Neural cell (in vitro differentiated cells): Measurements from ENCODE around the gene PREX1. TPM values are rescaled to one million over a fixed set of nuclear protein-coding genes. Genes with fewer than 3 reads are reported as not detected.

Experiments
- H2AFZ ChIP-seq: fragments of 200-600, 300-800 bp; sonication (generic), shearing (Covaris generic); 2 replicates; pipeline ENCODE4 v1.6.0; 2014; ENCODE audit warnings: low read depth, mild to moderate bottlenecking, antibody characterized with exemption, low read length, moderate library complexity
- H3F3A ChIP-seq: fragments of 200-600 bp; shearing (Covaris generic); 2 replicates; pipeline ENCODE4 v1.6.1; 2016; ENCODE audit warnings: mild to moderate bottlenecking, moderate library complexity, mixed read lengths, antibody characterized with exemption, low read length; ENCODE audit not compliant: insufficient read depth, poor library complexity, severe bottlenecking
- H3K27ac ChIP-seq: fragments of 200-600, 300-800 bp; sonication (generic), shearing (Covaris generic); 2 replicates; pipeline ENCODE4 v1.5.1; 2014; ENCODE audit warnings: mild to moderate bottlenecking, low read length, moderate library complexity
- H3K27me3 ChIP-seq: fragments of 300-800, 200-600 bp; sonication (generic), shearing (Covaris generic); 2 replicates; pipeline ENCODE4 v1.6.0; 2014; ENCODE audit warnings: mild to moderate bottlenecking, low read depth, low read length, moderate library complexity; ENCODE audit not compliant: insufficient read depth
- H3K36me3 ChIP-seq: fragments of 300-800, 200-600 bp; sonication (generic), shearing (Covaris generic); 2 replicates; pipeline ENCODE4 v1.5.1; 2014; ENCODE audit warnings: mild to moderate bottlenecking, antibody characterized with exemption, low read length, moderate library complexity; ENCODE audit not compliant: insufficient read depth
- H3K4me2 ChIP-seq: fragments of 300-800, 200-600 bp; sonication (generic), shearing (Covaris generic); 2 replicates; pipeline ENCODE4 v1.6.0; 2014; ENCODE audit warnings: mild to moderate bottlenecking, low read length
- H3K4me3 ChIP-seq: fragments of 300-800, 200-600 bp; sonication (generic), shearing (Covaris generic); 2 replicates; pipeline ENCODE4 v1.5.1; 2014; ENCODE audit warnings: mild to moderate bottlenecking, low read length, moderate library complexity
- H3K79me2 ChIP-seq: fragments of 200-600 bp; shearing (Covaris generic); replicated peaks from 2 replicates; pipeline ENCODE4 v1.6.0; 2014; ENCODE audit warnings: mild to moderate bottlenecking, low read length, moderate library complexity; ENCODE audit not compliant: insufficient read depth
- H3K9ac ChIP-seq: fragments of 300-800, 200-600 bp; sonication (generic), shearing (Covaris generic); 2 replicates; pipeline ENCODE4 v1.6.1; 2016; ENCODE audit warnings: mild to moderate bottlenecking, low read length, mixed read lengths
- H3K9me2 ChIP-seq: fragments of 200-600 bp; shearing (Covaris generic); 2 replicates; pipeline ENCODE4 v1.6.1; 2016; ENCODE audit warnings: mild to moderate bottlenecking, low read length, mixed read lengths; ENCODE audit not compliant: insufficient read depth
- H3K9me3 ChIP-seq: fragments of 200-600, 300-800 bp; sonication (generic), shearing (Covaris generic); 2 replicates; pipeline ENCODE4 v1.6.1; 2016; ENCODE audit warnings: mild to moderate bottlenecking, mixed run types, low read length, moderate library complexity, mixed read lengths
- H4K20me1 ChIP-seq: fragments of 200-600 bp; shearing (Covaris generic); 2 replicates; pipeline ENCODE4 v1.6.1; 2016; ENCODE audit warnings: mild to moderate bottlenecking, mixed run types; ENCODE audit not compliant: insufficient read depth
- EP300 ChIP-seq: fragments of 450-650 bp; conservative IDR thresholded peaks from 2 replicates; pipeline ENCODE4 v1.6.1; 2014; ENCODE audit warnings: antibody characterized with exemption, mild to moderate bottlenecking, moderate library complexity; ENCODE audit not compliant: poor library complexity, severe bottlenecking
- EZH2 ChIP-seq: fragments of 200-600, 300-800 bp; shearing (Covaris generic), sonication (generic); IDR thresholded peaks from 2 replicates; pipeline ENCODE4 v1.6.1; 2014; ENCODE audit warnings: antibody characterized with exemption, low read length, borderline replicate concordance, mild to moderate bottlenecking; ENCODE audit not compliant: insufficient read depth, poor library complexity, severe bottlenecking
- MXI1 ChIP-seq: fragments of 450-650 bp; conservative IDR thresholded peaks from 2 replicates; pipeline ENCODE4 v1.6.1; 2014; ENCODE audit warnings: antibody characterized with exemption, mild to moderate bottlenecking; ENCODE audit not compliant: poor library complexity, severe bottlenecking
- POLR2AphosphoS5 ChIP-seq: IDR thresholded peaks from 2 replicates; pipeline ENCODE4 v1.6.1; 2012
- RAD21 ChIP-seq: fragments of 450-650 bp; conservative IDR thresholded peaks from 2 replicates; pipeline ENCODE4 v1.6.1; 2014; ENCODE audit warnings: antibody characterized with exemption, mild to moderate bottlenecking, moderate library complexity
- SMC3 ChIP-seq: fragments of 450-650 bp; conservative IDR thresholded peaks from 2 replicates; pipeline ENCODE4 v1.6.1; 2014; ENCODE audit warnings: antibody characterized with exemption, mild to moderate bottlenecking, moderate library complexity; ENCODE audit not compliant: poor library complexity
- TAF1 ChIP-seq: IDR thresholded peaks from 2 replicates; pipeline ENCODE4 v1.6.1; 2012; ENCODE audit warnings: low read depth
- polyA plus RNA-seq: library from polyadenylated mRNA; depleted of rRNA; stranded (reverse); fragments of >200 nt; gene quantifications from 2 replicates; pipeline ENCODE4 v1.2.3, GENCODE V29; 2014
- TF ChIP-seq, protein P1 (sequence below): IDR thresholded peaks from 2 replicates; pipeline ENCODE4 v1.6.1; 2012; ENCODE audit warnings: borderline replicate concordance
- TF ChIP-seq, protein P2 (sequence below): fragments of 450-650 bp; IDR thresholded peaks from 2 replicates; pipeline ENCODE4 v1.5.1; 2014; ENCODE audit warnings: antibody characterized with exemption, mild to moderate bottlenecking, moderate library complexity; ENCODE audit not compliant: poor library complexity, severe bottlenecking

PREX1 gene
- polyA plus RNA-seq, 1 donor from 2014 or later = 0.06 TPM

DNA sequence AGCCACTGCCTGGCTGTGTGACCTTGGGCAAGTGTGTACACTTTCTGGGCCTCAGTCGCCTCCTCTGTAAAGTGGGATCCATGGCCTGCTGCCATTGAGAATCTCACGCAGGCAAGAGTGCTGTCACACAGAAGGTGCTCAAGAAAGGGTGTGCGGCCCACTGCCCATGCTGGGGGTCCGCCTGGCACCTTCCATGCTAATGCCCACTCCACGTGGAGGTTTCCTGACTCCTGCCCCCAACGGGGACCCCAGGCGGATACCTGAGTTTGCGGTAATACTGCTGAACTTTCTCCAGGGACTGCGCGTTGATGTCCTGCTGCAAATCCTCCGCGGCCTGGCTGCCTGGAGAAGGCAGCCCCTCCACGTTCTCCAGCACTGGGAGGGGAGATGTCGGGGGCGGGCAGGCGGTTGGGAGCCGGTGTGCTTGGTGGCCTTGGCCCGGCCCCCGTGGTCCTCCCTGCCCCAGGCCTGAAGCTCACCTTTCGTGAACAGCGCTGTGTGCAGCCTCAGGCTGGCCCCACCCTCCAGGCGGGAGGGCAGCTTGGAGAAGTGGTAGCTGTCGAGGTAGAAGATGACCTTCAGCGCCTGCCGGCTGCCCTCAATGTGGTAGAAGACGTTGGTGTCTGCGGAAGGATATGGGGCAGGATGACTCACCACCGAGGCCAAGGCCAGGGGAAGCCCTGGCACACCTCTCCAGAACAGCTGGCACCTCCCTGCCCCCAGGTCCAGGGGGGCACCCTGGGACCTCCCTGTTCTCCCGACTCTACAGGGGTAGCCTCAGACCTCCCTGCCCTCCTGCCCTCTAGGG lies 195.6 kb downstream of the PREX1 start:
- Histone ChIP-seq H3K4me3 (no peak overlapping the region), H3F3A (no peaks in the 10 kb centered on the region), H4K20me1 (no peaks in the 10 kb centered on the region), H3K9me2 (no peaks in the 10 kb centered on the region), H2AFZ (no peak overlapping the region), H3K27ac (no peak overlapping the region), H3K9me3 (no peaks in the 10 kb centered on the region), H3K79me2 (no peaks in the 10 kb centered on the region), H3K9ac (no peak overlapping the region), H3K27me3 (no peaks in the 10 kb centered on the region), H3K36me3 (no peaks in the 10 kb centered on the region), H3K4me2 (no peak overlapping the region)
- TF ChIP-seq RAD21 = no peak
- TF ChIP-seq EP300 = no peak
- TF ChIP-seq, protein P1, sequence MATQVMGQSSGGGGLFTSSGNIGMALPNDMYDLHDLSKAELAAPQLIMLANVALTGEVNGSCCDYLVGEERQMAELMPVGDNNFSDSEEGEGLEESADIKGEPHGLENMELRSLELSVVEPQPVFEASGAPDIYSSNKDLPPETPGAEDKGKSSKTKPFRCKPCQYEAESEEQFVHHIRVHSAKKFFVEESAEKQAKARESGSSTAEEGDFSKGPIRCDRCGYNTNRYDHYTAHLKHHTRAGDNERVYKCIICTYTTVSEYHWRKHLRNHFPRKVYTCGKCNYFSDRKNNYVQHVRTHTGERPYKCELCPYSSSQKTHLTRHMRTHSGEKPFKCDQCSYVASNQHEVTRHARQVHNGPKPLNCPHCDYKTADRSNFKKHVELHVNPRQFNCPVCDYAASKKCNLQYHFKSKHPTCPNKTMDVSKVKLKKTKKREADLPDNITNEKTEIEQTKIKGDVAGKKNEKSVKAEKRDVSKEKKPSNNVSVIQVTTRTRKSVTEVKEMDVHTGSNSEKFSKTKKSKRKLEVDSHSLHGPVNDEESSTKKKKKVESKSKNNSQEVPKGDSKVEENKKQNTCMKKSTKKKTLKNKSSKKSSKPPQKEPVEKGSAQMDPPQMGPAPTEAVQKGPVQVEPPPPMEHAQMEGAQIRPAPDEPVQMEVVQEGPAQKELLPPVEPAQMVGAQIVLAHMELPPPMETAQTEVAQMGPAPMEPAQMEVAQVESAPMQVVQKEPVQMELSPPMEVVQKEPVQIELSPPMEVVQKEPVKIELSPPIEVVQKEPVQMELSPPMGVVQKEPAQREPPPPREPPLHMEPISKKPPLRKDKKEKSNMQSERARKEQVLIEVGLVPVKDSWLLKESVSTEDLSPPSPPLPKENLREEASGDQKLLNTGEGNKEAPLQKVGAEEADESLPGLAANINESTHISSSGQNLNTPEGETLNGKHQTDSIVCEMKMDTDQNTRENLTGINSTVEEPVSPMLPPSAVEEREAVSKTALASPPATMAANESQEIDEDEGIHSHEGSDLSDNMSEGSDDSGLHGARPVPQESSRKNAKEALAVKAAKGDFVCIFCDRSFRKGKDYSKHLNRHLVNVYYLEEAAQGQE = no peak

DNA sequence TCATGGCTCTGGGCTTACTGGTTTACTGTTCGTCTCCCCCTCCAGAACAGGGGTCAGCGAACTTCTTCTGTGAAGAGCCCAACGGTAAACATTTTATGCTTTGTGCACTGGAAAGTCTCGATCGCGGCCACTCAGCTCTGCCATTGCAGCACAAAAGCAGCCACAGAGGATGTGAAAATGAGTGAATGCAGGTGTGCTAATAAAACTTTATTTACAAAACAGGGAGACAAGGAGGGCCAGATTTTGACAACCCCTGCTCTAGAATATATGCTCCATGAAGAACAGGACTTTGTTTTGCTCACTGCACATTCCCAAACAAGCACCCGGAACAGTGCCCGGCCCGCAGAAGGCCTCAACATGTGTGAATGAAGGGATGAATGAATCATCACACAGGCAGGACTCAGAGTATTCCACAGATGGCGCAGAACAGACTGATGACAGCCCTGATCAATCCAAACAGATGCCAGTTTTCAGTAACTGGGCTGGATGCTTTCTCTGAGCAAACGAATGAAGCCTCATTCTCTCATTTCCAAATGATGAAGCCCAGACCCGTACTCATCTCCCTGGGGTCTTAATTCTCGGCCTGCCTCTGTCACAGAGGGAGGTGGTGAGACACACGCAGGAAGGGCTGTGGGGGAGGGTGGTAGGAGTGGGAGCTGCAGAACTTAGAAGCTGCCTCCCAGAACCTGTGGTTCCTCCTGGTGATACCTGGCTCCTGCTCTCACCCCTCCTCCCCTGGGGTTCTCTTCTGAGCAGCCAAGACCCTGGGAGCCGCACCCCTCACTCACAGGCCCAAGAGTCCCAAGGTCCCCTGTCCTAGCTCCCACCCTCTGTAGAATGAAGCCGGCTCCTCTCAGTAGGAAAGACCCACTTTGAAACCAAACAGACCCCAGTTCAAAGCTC lies 196.4 kb downstream of the PREX1 start:
- H4K20me1 ChIP-seq = no peaks in the 10 kb centered on the region
- no peaks in the 10 kb centered on the region for H3K9me2 ChIP-seq
- H3K79me2 ChIP-seq = no peaks in the 10 kb centered on the region
- no peaks in the 10 kb centered on the region for H3F3A ChIP-seq
- no peak overlapping the region for H3K4me2 ChIP-seq
- no peaks in the 10 kb centered on the region for H3K9me3 ChIP-seq
- no peaks in the 10 kb centered on the region for H3K36me3 ChIP-seq
- H3K27me3 ChIP-seq = no peaks in the 10 kb centered on the region
- TF ChIP-seq RAD21 (no peak), SMC3 (no peak), TAF1 (no peak), EP300 (no peak), POLR2AphosphoS5 (no peak), EZH2 (no peak), MXI1 (no peak)
- TF ChIP-seq, protein P2, sequence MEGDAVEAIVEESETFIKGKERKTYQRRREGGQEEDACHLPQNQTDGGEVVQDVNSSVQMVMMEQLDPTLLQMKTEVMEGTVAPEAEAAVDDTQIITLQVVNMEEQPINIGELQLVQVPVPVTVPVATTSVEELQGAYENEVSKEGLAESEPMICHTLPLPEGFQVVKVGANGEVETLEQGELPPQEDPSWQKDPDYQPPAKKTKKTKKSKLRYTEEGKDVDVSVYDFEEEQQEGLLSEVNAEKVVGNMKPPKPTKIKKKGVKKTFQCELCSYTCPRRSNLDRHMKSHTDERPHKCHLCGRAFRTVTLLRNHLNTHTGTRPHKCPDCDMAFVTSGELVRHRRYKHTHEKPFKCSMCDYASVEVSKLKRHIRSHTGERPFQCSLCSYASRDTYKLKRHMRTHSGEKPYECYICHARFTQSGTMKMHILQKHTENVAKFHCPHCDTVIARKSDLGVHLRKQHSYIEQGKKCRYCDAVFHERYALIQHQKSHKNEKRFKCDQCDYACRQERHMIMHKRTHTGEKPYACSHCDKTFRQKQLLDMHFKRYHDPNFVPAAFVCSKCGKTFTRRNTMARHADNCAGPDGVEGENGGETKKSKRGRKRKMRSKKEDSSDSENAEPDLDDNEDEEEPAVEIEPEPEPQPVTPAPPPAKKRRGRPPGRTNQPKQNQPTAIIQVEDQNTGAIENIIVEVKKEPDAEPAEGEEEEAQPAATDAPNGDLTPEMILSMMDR = no peak
- TF ChIP-seq, protein P1 = no peak
- no peak overlapping the region for H3K9ac ChIP-seq
- H2AFZ ChIP-seq = no peak overlapping the region
- no peak overlapping the region for H3K27ac ChIP-seq
- H3K4me3 ChIP-seq = no peak overlapping the region
